HepG2 (cell line): ENCODE data around the gene RNPS1. TPM values are rescaled to one million over a fixed set of nuclear protein-coding genes. Genes with fewer than 3 reads are reported as not detected.

Experiments
- ATAC-seq: fragments of 200-7000 bp; cut with Tn5 transposase; 3 replicates; pipeline ENCODE4 v1.9.1; 2020; ENCODE audit warnings: mild to moderate bottlenecking, moderate library complexity
- BruUV-seq: library from RNA; stranded (reverse); fragments of 400-500 nt; replicated peaks from 2 replicates; lab custom pipeline; 2021; lab: Mats Ljungman, UMichigan
- CTCF ChIA-PET: fragments of 300-600 bp; formaldehyde crosslinking; extraction: SDS; loops from one replicate; lab custom pipeline; 2021; ENCODE audit warnings: low total read pairs, inconsistent platforms, low intra/inter-chr PET ratio; lab: Yijun Ruan, JAX
- POLR2A ChIA-PET: fragments of 350-600 bp; sonication (Branson Sonifier 250); formaldehyde crosslinking; loops from one replicate; lab custom pipeline; 2020; ENCODE audit warnings: antibody characterized with exemption, inconsistent platforms; lab: Yijun Ruan, JAX
- DNase-seq: peaks from one replicate; pipeline ENCODE4 v3.0.0-alpha.2; 2015; ENCODE audit warnings: low spot score
- FAIRE-seq: peaks from 3 replicates; lab custom pipeline; 2011; peaks lifted over from hg19 to GRCh38; lab: Jason Lieb, UNC
- H2AFZ ChIP-seq: one replicate; pipeline ENCODE4 v1.6.1; 2011; ENCODE audit warnings: low read length, inconsistent platforms
- H3K27ac ChIP-seq: fragments of 300-600 bp; 3 replicates; pipeline ENCODE4 v1.8.0; 2011; ENCODE audit warnings: mixed run types, mild to moderate bottlenecking, mixed read lengths, low read length, inconsistent platforms; ENCODE audit not compliant: insufficient read depth; ENCODE audit errors: extremely low read length
- H3K27me3 ChIP-seq, 2 experiments: fragments of 200-600 bp in 1 of 2; 2 replicates in 1 of 2; 3 replicates in 1 of 2; pipeline versions ENCODE4 v1.6.0 to v1.8.0; 2011; ENCODE audit warnings: low read length in 2 of 2, mild to moderate bottlenecking in 2 of 2, moderate library complexity in 2 of 2, inconsistent platforms in 1 of 2; ENCODE audit not compliant: insufficient read depth in 2 of 2, control insufficient read depth in 1 of 2
- H3K36me3 ChIP-seq, 2 experiments: fragments of 200-600 bp in 1 of 2; replicated peaks in 1 of 2; 2 replicates in 1 of 2; 3 replicates in 1 of 2; pipeline versions ENCODE4 v1.5.1 to v1.8.0; 2011; ENCODE audit warnings: low read length in 2 of 2, inconsistent platforms in 1 of 2; ENCODE audit not compliant: insufficient read depth in 2 of 2, control insufficient read depth in 1 of 2
- H3K4me1 ChIP-seq: 2 replicates; pipeline ENCODE4 v1.5.1; 2012; ENCODE audit warnings: low read length, inconsistent platforms; ENCODE audit not compliant: insufficient read depth
- H3K4me2 ChIP-seq: 2 replicates; pipeline ENCODE4 v1.6.0; 2011; ENCODE audit warnings: low read depth, low read length, inconsistent platforms
- H3K4me3 ChIP-seq, 3 experiments: fragments of 200-600 bp in 1 of 3; sonication (generic), shearing (Covaris generic) in 1 of 3; replicated peaks in 1 of 3; 2 replicates each; pipeline ENCODE4 v1.5.1; 2011 to 2016; ENCODE audit warnings: low read length in 3 of 3, inconsistent platforms in 2 of 3, low read depth in 2 of 3, mild to moderate bottlenecking in 2 of 3, control low read depth in 1 of 3, mixed read lengths in 1 of 3; ENCODE audit not compliant: insufficient read depth in 1 of 3
- H3K79me2 ChIP-seq: one replicate; pipeline ENCODE4 v1.6.1; 2011; ENCODE audit warnings: low read length, inconsistent platforms; ENCODE audit not compliant: insufficient read depth
- H3K9ac ChIP-seq: 2 replicates; pipeline ENCODE4 v1.6.0; 2011; ENCODE audit warnings: mild to moderate bottlenecking, low read depth, low read length, inconsistent platforms; ENCODE audit not compliant: insufficient read depth
- H3K9me3 ChIP-seq: 2 replicates; pipeline ENCODE4 v1.5.1; 2012; ENCODE audit warnings: mild to moderate bottlenecking, low read length
- H4K20me1 ChIP-seq: 2 replicates; pipeline ENCODE4 v1.6.0; 2011; ENCODE audit warnings: inconsistent platforms, mild to moderate bottlenecking, low read length, moderate library complexity; ENCODE audit not compliant: insufficient read depth
- BATF2 ChIP-seq: sonication (generic); formaldehyde crosslinking; IDR thresholded peaks from 2 replicates; pipeline ENCODE4 v1.8.0; 2022; ENCODE audit warnings: mild to moderate bottlenecking, missing genetic modification reagents, moderate library complexity
- DBP ChIP-seq: sonication (generic); formaldehyde crosslinking; IDR thresholded peaks from 2 replicates; pipeline ENCODE4 v1.4.0; 2020; ENCODE audit warnings: missing genetic modification reagents; ENCODE audit errors: not compliant biosample characterization
- FOXM1 ChIP-seq: sonication (generic); formaldehyde crosslinking; IDR thresholded peaks from 2 replicates; pipeline ENCODE4 v1.5.0; 2020; ENCODE audit warnings: missing genetic modification reagents
- JUN ChIP-seq: sonication (generic); formaldehyde crosslinking; IDR thresholded peaks from 2 replicates; pipeline ENCODE4 v1.4.0; 2020; ENCODE audit warnings: mild to moderate bottlenecking, missing genetic modification reagents
- PBX3 ChIP-seq: sonication (generic); formaldehyde crosslinking; IDR thresholded peaks from 2 replicates; pipeline ENCODE4 v1.8.1; 2023; ENCODE audit warnings: missing genetic modification reagents, inconsistent platforms, borderline replicate concordance
- PHF8 ChIP-seq: sonication (generic); formaldehyde crosslinking; IDR thresholded peaks from 2 replicates; pipeline ENCODE4 v1.5.0; 2020; ENCODE audit warnings: missing genetic modification reagents
- POLR2G ChIP-seq: fragments of 200-400 bp; formaldehyde crosslinking; IDR thresholded peaks from 2 replicates; pipeline ENCODE4 v1.6.1; 2018; ENCODE audit warnings: mild to moderate bottlenecking, low read depth, low read length, moderate library complexity
- SOX13 ChIP-seq, 3 experiments: fragments of 450-650 bp in 1 of 3; sonication (generic) in 1 of 3; formaldehyde crosslinking in 1 of 3; IDR thresholded peaks in 2 of 3; conservative IDR thresholded peaks in 1 of 3; 2 replicates each; pipeline versions ENCODE4 v1.5.0 to v1.6.1; 2016 to 2020; ENCODE audit warnings: antibody characterized with exemption in 1 of 3, mild to moderate bottlenecking in 1 of 3, missing compliant biosample characterization in 1 of 3, missing genetic modification reagents in 1 of 3, moderate library complexity in 1 of 3
- XBP1 ChIP-seq: sonication (generic); formaldehyde crosslinking; IDR thresholded peaks from 2 replicates; pipeline ENCODE4 v1.5.0; 2020; ENCODE audit warnings: missing genetic modification reagents
- ZHX2 ChIP-seq, 2 experiments: sonication (generic) in 1 of 2; formaldehyde crosslinking in 1 of 2; IDR thresholded peaks; 2 replicates each; pipeline versions ENCODE4 v1.6.1 to v1.9.0; 2014 to 2022; ENCODE audit warnings: antibody characterized with exemption in 1 of 2, borderline replicate concordance in 1 of 2, inconsistent platforms in 1 of 2, low read depth in 1 of 2, missing genetic modification reagents in 1 of 2
- ZNF337 ChIP-seq: sonication (generic); formaldehyde crosslinking; IDR thresholded peaks from 2 replicates; pipeline ENCODE4 v1.5.1; 2020; ENCODE audit warnings: missing genetic modification reagents, low read depth, mild to moderate bottlenecking, borderline replicate concordance
- ZNF343 ChIP-seq: sonication (generic); formaldehyde crosslinking; IDR thresholded peaks from 2 replicates; pipeline ENCODE4 v1.4.0; 2020; ENCODE audit warnings: mild to moderate bottlenecking, missing genetic modification reagents
- ZNF788 ChIP-seq: sonication (generic); formaldehyde crosslinking; IDR thresholded peaks from 2 replicates; pipeline ENCODE4 v1.5.0; 2020; ENCODE audit warnings: mild to moderate bottlenecking, missing genetic modification reagents, borderline replicate concordance
- WGBS: methylation state at CpG from one replicate; pipeline ENCODE4 v1.1.6; 2017; ENCODE audit warnings: low lambda C conversion rate; 5-methylcytosine and 5-hydroxymethylcytosine counted together
- in situ Hi-C: cut with HindIII; loops from 2 replicates; pipeline ENCODE4 v1.10.0; 2017; ENCODE audit warnings: low pct_unique_long_range_greater_than_20kb; ENCODE audit not compliant: extremely low pct_ligation_motif_present
- intact Hi-C: fragments of 100-400 bp; cut with micrococcal nuclease; formaldehyde crosslinking; loops from one replicate; pipeline ENCODE4 v1.10.0; 2022; ENCODE audit not compliant: unreplicated experiment
- polyA plus RNA-seq, 8 experiments: library from polyadenylated mRNA; depleted of rRNA in 3 of 8; stranded (reverse) in 7 of 8; unstranded in 1 of 8; fragments of >200 nt; fragmentation: Illumina TruSeq in 4 of 8; extraction: Trizol in 4 of 8; gene quantifications; 2 replicates each; pipeline versions ENCODE4 v1.2.1 to v1.2.3, GENCODE V29; 2011 to 2016; ENCODE audit warnings: low read depth in 4 of 8, missing spikeins in 1 of 8, mixed read lengths in 1 of 8; ENCODE audit not compliant: insufficient read depth in 1 of 8
- total RNA-seq, 5 experiments: library from RNA; depleted of rRNA; stranded (reverse); fragments of >200 nt; fragmentation: Illumina TruSeq; extraction: Trizol; gene quantifications; 2 replicates each; pipeline ENCODE4 v1.2.3, GENCODE V29; 2016; ENCODE audit warnings: low read depth in 1 of 5

The RNPS1 gene
- total and polyA plus RNA-seq, 2 of the 13 experiments (the other 11 are each of a cell fraction or from before 2014, with no cell fraction given): 126 to 133 TPM

GRCh38 chr16:2288726-2289125 is 20.8 kb upstream of the RNPS1 start (continued):
- TF ChIP-seq ZHX2 (IDR thresholded peaks at IDR 0.05; ENCODE audit: low read depth): no peak
- TF ChIP-seq ZHX2 (CRISPR knock-in tag; IDR thresholded peaks at IDR 0.05; ENCODE audit: borderline replicate concordance): no peak
- no peak for TF ChIP-seq POLR2G
- no peak for TF ChIP-seq DBP
- no peak for TF ChIP-seq ZNF337

- no peak overlapping the region for H3K4me3 ChIP-seq
- in situ Hi-C loops (no loop called here), intact Hi-C loops (no loop called here)
- H3K36me3 ChIP-seq: no peaks in the 10 kb centered on the region
- no peak for ATAC-seq
- CTCF ChIA-PET: no interaction called here
- POLR2A ChIA-PET: no interaction called here
- H3K4me2 ChIP-seq: no peak overlapping the region
- no peaks in the 10 kb centered on the region for H3K4me1 ChIP-seq
- H3K27ac ChIP-seq: no peak overlapping the region
- no peak for DNase-seq
- no TSS peak for BruUV-seq
- H3K9ac ChIP-seq: no peak overlapping the region
- H2AFZ ChIP-seq: no peak overlapping the region
- no peaks in the 10 kb centered on the region for H3K9me3 ChIP-seq
- no peaks in the 10 kb centered on the region for H4K20me1 ChIP-seq
- H3K27me3 ChIP-seq: peaks cover 23 to 68% of the 10 kb centered on the region in 2 experiments; a peak in 4 of 5 replicates
- 92% methylated on average over 9 of the region's 35 CpGs for WGBS
- no peak for FAIRE-seq
- H3K79me2 ChIP-seq: no peaks in the 10 kb centered on the region
- TF ChIP-seq ZNF343 (CRISPR knock-in tag) (no peak), PBX3 (CRISPR knock-in tag) (no peak), BATF2 (CRISPR knock-in tag) (no peak), PHF8 (CRISPR knock-in tag) (no peak), JUN (CRISPR knock-in tag) (no peak), XBP1 (CRISPR knock-in tag) (no peak), FOXM1 (no peak), SOX13 (IDR thresholded peaks at IDR 0.05) (no peak), SOX13 (CRISPR knock-in tag; conservative IDR thresholded peaks at IDR 0.05 in 1 of 2, IDR thresholded peaks at IDR 0.05 in 1 of 2) (no peak), ZNF788 (CRISPR knock-in tag) (no peak)
These were observed 20.1 kb upstream of the RNPS1 start for GRCh38 chr16:2287916-2288547.
